ENCODE measurements around the gene TMPRSS7.

The TMPRSS7 gene

GRCh38 chr3:112124907-112125607 lies 90.5 kb downstream of the TMPRSS7 start:
- CTCF ChIA-PET: interaction anchor here (1.1 to 1.9 kb wide), 3 partner anchors 10 to 14 kb away, joined by 3 to 8 read pairs (median 5); no protein-coding TSS in a partner anchor
- Mint-ChIP-seq H3K4me1 (peaks cover 77% of the 10 kb centered on the region), H3K4me3 (no peak overlapping the region), H3K27me3 (no peaks in the 10 kb centered on the region), H3K36me3 (peaks cover 69% of the 10 kb centered on the region), H3K27ac (no peak overlapping the region), H3K9me3 (no peaks in the 10 kb centered on the region)
- no peak for DNase-seq

DNA sequence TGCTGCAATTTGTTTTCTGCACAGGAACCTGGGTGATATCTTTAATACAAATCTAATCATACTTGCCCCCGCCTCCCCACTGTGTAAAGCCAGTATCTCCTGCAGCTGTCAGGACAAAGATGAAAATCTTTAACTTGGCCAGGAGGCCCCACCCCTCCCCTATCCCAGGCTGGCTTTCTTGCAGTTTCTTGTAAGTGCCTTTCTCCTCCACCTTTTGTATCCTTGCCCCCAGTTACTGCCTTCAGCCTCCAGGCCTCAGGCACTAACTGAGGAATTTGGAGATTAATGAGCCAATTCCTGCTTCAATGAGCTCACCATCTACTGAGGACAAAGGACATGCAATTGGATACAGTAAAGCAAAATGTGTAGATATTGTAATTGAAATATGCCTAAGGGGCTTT lies 92.0 kb downstream of the TMPRSS7 start:
- CTCF ChIA-PET: interaction anchor here (1.1 kb wide), 1 partner anchor 11 kb away, joined by 3 read pairs; no protein-coding TSS in a partner anchor
- peaks cover 70% of the 10 kb centered on the region for H3K36me3 Mint-ChIP-seq
- peaks cover 77% of the 10 kb centered on the region for H3K4me1 Mint-ChIP-seq
- H3K27ac Mint-ChIP-seq: peak overlapping the region; percentile 86
- DNase-seq: no peak
- H3K27me3 Mint-ChIP-seq: no peaks in the 10 kb centered on the region
- no peaks in the 10 kb centered on the region for H3K9me3 Mint-ChIP-seq
- peak overlapping the region; percentile 57 for H3K4me3 Mint-ChIP-seq

DNA sequence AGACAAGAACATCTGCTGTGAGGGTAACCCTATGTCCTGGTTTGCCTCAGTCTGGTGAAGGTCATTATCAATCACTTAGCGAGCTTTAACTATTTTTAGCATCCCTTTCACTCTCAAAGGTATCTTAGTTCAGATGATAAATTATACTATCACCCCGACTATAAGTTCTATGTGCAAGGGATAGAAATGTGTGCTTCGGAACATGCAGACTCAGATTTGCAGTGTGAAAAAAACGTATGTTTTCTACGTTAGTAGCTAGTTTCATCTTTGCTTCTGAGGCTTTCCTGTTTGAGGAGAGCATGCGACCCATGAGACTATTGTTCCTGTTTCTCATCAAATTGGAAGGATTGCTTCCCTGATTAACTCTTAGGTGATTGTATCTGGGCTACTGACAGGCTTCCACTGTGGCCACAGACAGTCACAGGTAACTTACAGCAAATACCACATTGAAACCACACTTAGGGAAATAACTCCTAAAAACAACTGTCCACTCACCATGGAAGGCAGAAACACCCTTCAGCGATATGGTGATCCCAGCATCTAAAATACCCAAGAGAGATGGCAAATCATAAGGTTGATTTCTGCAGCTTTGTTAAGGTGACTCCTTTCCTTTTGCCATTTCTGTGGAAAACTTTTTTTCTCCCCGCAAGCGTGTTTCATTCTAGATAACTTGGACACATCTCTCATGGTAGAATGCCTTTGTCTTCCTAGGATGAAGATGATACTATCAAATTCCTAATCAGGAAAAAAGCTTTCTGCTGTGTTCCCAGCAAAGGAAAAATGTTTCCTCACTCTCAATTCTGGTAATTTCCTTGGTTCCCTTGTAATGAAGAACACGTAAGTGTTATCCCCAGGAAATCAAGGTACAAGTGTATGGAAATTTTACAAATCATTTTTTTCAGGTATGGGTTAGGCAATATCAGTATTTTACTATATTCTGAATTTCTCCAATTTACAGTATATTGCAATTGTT lies 93.3 kb downstream of the TMPRSS7 start:
- Mint-ChIP-seq H3K27me3 (no peaks in the 10 kb centered on the region), H3K36me3 (peaks cover 59% of the 10 kb centered on the region), H3K27ac (peak overlapping the region; percentile 86), H3K9me3 (no peaks in the 10 kb centered on the region), H3K4me3 (peak overlapping the region; percentile 57), H3K4me1 (peaks cover 77% of the 10 kb centered on the region)
- CTCF ChIA-PET: interaction anchor here (0.7 to 2.8 kb wide), 4 partner anchors 9 to 166 kb away, joined by 3 to 14 read pairs (median 6); partner anchors contain the start of gene SLC9C1
- DNase-seq: no peak

GRCh38 chr3:112128843-112129727 lies 94.5 kb downstream of the TMPRSS7 start:
- CTCF ChIA-PET: interaction anchor here (1.4 to 2.8 kb wide), 3 partner anchors 8 to 18 kb away, joined by 3 to 14 read pairs (median 10); no protein-coding TSS in a partner anchor
- peak; percentile 76 for DNase-seq
- H3K27ac Mint-ChIP-seq: peak overlapping the region; percentile 79
- H3K36me3 Mint-ChIP-seq: peaks cover 46% of the 10 kb centered on the region
- H3K4me1 Mint-ChIP-seq: peaks cover 88% of the 10 kb centered on the region
- peak overlapping the region; percentile 1 for H3K4me3 Mint-ChIP-seq
- H3K27me3 Mint-ChIP-seq: no peaks in the 10 kb centered on the region
- no peaks in the 10 kb centered on the region for H3K9me3 Mint-ChIP-seq

DNA sequence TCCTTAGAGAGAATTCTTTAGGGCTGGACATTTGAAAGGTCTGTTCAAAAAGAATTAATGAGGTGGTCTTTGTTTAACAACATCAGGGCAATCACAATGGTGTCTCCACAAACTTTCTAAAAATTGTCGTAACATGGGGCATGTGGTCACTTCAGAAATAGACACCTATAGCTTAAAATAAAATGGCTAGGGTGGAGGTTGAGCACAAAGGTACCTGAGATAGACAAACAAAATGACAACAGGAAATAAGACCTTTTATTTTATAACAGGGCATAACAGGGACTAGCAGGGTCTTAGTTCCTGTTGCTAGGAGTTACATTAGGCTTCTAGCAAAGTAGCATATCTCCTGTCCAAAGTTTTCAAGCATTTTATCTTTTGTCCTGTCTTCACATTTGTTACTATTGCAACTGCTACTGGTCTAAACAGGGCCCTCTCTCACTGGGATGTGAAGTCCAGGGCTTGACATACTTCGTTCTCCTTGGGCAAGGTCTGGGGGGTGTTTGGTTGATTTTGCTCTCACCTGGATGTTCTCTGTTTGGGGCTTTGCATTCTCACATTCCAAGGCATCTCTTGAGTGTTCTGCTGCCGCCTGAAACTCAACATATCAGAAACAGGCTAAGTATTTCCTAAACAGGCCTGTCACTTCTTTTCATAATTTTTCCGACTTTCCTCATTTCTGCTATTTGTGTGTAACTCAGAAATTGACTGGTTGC lies 95.5 kb downstream of the TMPRSS7 start:
- H3K36me3 Mint-ChIP-seq: peaks cover 40% of the 10 kb centered on the region
- H3K4me1 Mint-ChIP-seq: peaks cover 94% of the 10 kb centered on the region
- H3K27ac Mint-ChIP-seq: peak overlapping the region; percentile 79
- no peak overlapping the region for H3K4me3 Mint-ChIP-seq
- no peaks in the 10 kb centered on the region for H3K27me3 Mint-ChIP-seq
- CTCF ChIA-PET: interaction anchor here (1.4 to 1.9 kb wide), 2 partner anchors 8 to 18 kb away, joined by 3 to 7 read pairs; no protein-coding TSS in a partner anchor
- DNase-seq: no peak
- H3K9me3 Mint-ChIP-seq: no peaks in the 10 kb centered on the region

- no peak overlapping the region for H3K4me3 Mint-ChIP-seq
- CTCF ChIA-PET: interaction anchor here (1.9 kb wide), 1 partner anchor 19 kb away, joined by 7 read pairs; no protein-coding TSS in a partner anchor
- DNase-seq: no peak
- H3K27me3 Mint-ChIP-seq: no peaks in the 10 kb centered on the region
- peaks cover 94% of the 10 kb centered on the region for H3K4me1 Mint-ChIP-seq
- H3K36me3 Mint-ChIP-seq: peaks cover 35% of the 10 kb centered on the region
- H3K9me3 Mint-ChIP-seq: no peaks in the 10 kb centered on the region
- H3K27ac Mint-ChIP-seq: peak overlapping the region; percentile 79
Measured at GRCh38 chr3:112130638-112130993, 96.1 kb downstream of the TMPRSS7 start.
